Panc1 (cell line): ENCODE data around the gene SLX1A. TPM values are rescaled to one million over a fixed set of nuclear protein-coding genes. Genes with fewer than 3 reads are reported as not detected.

ENCODE experiments used
- ATAC-seq: fragments of 200-7000 bp; cut with Tn5 transposase; 2 replicates; pipeline ENCODE4 v1.9.1; 2020; ENCODE audit warnings: mild to moderate bottlenecking, moderate library complexity
- BruUV-seq: library from RNA; stranded (reverse); fragments of 400-500 nt; replicated peaks from 2 replicates; lab custom pipeline; 2021; lab: Mats Ljungman, UMichigan
- CTCF ChIA-PET: fragments of 300-600 bp; sonication (Branson Sonifier 250); formaldehyde crosslinking; loops from one replicate; lab custom pipeline; 2022; ENCODE audit warnings: antibody characterized with exemption; lab: Charles Lee
- POLR2A ChIA-PET: fragments of 300-600 bp; sonication (Branson Sonifier 250); formaldehyde crosslinking; loops from one replicate; lab custom pipeline; 2022; ENCODE audit warnings: antibody characterized with exemption; lab: Charles Lee
- DNase-seq: peaks from one replicate; pipeline ENCODE4 v3.0.0-alpha.2; 2010; ENCODE audit warnings: low read depth, low spot score
- H3K27ac ChIP-seq: 2 replicates; pipeline ENCODE4 v1.5.1; 2011; ENCODE audit warnings: mild to moderate bottlenecking, low read length, inconsistent platforms
- H3K27me3 ChIP-seq: fragments of 200-500 bp; sonication (Bioruptor generic); 2 replicates; pipeline ENCODE4 v1.6.0; 2014; ENCODE audit warnings: low read length, inconsistent platforms; ENCODE audit not compliant: control insufficient read depth, insufficient read depth
- H3K36me3 ChIP-seq: fragments of 200-500 bp; sonication (Bioruptor generic); 2 replicates; pipeline ENCODE4 v1.5.1; 2014; ENCODE audit warnings: inconsistent platforms, mild to moderate bottlenecking, low read length, moderate library complexity; ENCODE audit not compliant: control insufficient read depth, insufficient read depth
- H3K4me1 ChIP-seq: 2 replicates; pipeline ENCODE4 v1.5.1; 2011; ENCODE audit warnings: inconsistent platforms, mild to moderate bottlenecking, low read length, moderate library complexity; ENCODE audit not compliant: control insufficient read depth, insufficient read depth
- H3K4me3 ChIP-seq, 2 experiments: 2 replicates each; pipeline ENCODE4 v1.5.1; 2011 to 2012; ENCODE audit warnings: low read depth in 2 of 2, low read length in 2 of 2, mild to moderate bottlenecking in 2 of 2, inconsistent platforms in 1 of 2, moderate library complexity in 1 of 2
- H3K9me3 ChIP-seq: fragments of 200-500 bp; sonication (Bioruptor generic); 2 replicates; pipeline ENCODE4 v1.5.1; 2014; ENCODE audit warnings: low read depth, mild to moderate bottlenecking, inconsistent platforms, low read length, moderate library complexity; ENCODE audit not compliant: control insufficient read depth, insufficient read depth
- CTCF ChIP-seq: fragments of 450-650 bp; IDR thresholded peaks from 2 replicates; pipeline ENCODE4 v1.5.1; 2017; ENCODE audit warnings: mild to moderate bottlenecking
- POLR2AphosphoS5 ChIP-seq: IDR thresholded peaks from 2 replicates; pipeline ENCODE4 v1.6.1; 2012; ENCODE audit warnings: mild to moderate bottlenecking, low read depth, low read length, moderate library complexity
- REST ChIP-seq, 2 experiments: IDR thresholded peaks; 2 replicates each; pipeline ENCODE4 v1.6.1; 2011 to 2012; ENCODE audit warnings: low read depth in 2 of 2, control low read depth in 1 of 2, low read length in 1 of 2, mild to moderate bottlenecking in 1 of 2, moderate library complexity in 1 of 2; ENCODE audit not compliant: insufficient read depth in 1 of 2
- SIN3A ChIP-seq: IDR thresholded peaks from 2 replicates; pipeline ENCODE4 v1.6.1; 2012; ENCODE audit warnings: low read depth, mild to moderate bottlenecking, low read length, moderate library complexity, borderline replicate concordance; ENCODE audit not compliant: insufficient read depth
- TCF7L2 ChIP-seq: IDR thresholded peaks from 2 replicates; pipeline ENCODE4 v1.6.1; 2011; ENCODE audit warnings: mild to moderate bottlenecking, low read depth, low read length, inconsistent platforms
- in situ Hi-C: cut with HindIII; loops from 2 replicates; pipeline ENCODE4 v1.10.0; 2016; ENCODE audit warnings: low sequenced_read_pairs, low pct_unique_long_range_greater_than_20kb
- intact Hi-C: fragments of 100-400 bp; cut with micrococcal nuclease; formaldehyde crosslinking; loops from one replicate; pipeline ENCODE4 v1.10.0; 2022; ENCODE audit not compliant: unreplicated experiment
- total RNA-seq: library from RNA; stranded (reverse); gene quantifications from one replicate; pipeline ENCODE4 v1.2.1, GENCODE V29; 2021; ENCODE audit not compliant: unreplicated experiment

The SLX1A gene
- total RNA-seq, 1 experiment from 2014 or later, result 18.5 TPM

GRCh38 chr16:30179931-30180330 is 13.7 kb upstream of the SLX1A start:
- Histone ChIP-seq H3K27ac (no peak overlapping the region), H3K27me3 (no peaks in the 10 kb centered on the region), H3K4me1 (no peaks in the 10 kb centered on the region), H3K9me3 (no peaks in the 10 kb centered on the region), H3K4me3 (no peak overlapping the region), H3K36me3 (no peaks in the 10 kb centered on the region)
- intact Hi-C loops (no loop called here), in situ Hi-C loops (no loop called here)
- BruUV-seq, result no TSS peak
- ChIA-PET POLR2A (interaction anchor here (0.6 kb wide), 1 partner anchor 120 kb away, joined by 3 read pairs; no protein-coding TSS in a partner anchor), CTCF (no interaction called here)
- no peak for TF ChIP-seq SIN3A
- TF ChIP-seq REST (IDR thresholded peaks at IDR 0.05; ENCODE audit: insufficient read depth in 1 of 2, low read depth in 2 of 2, low read length in 1 of 2), result no peak
- no peak for TF ChIP-seq CTCF
- TF ChIP-seq POLR2AphosphoS5, result no peak
- ATAC-seq (no peak), DNase-seq (no peak)

- H3K27me3 ChIP-seq, result no peaks in the 10 kb centered on the region
- ATAC-seq, result no peak
- H3K9me3 ChIP-seq, result no peaks in the 10 kb centered on the region
- no peak overlapping the region for H3K27ac ChIP-seq
- ChIA-PET POLR2A (interaction anchor here (0.6 kb wide), 1 partner anchor 121 kb away, joined by 3 read pairs; no protein-coding TSS in a partner anchor), CTCF (interaction anchor here (0.7 kb wide), 1 partner anchor 249 kb away, joined by 5 read pairs; the partner anchor contains the start of gene DCTPP1)
- in situ Hi-C loops (no loop called here), intact Hi-C loops (no loop called here)
- no peak for DNase-seq
- peaks cover 3% of the 10 kb centered on the region for H3K4me1 ChIP-seq
- BruUV-seq, result no TSS peak
- TF ChIP-seq REST (IDR thresholded peaks at IDR 0.05; ENCODE audit: insufficient read depth in 1 of 2, low read depth in 2 of 2, low read length in 1 of 2), result no peak
- TF ChIP-seq SIN3A, result no peak
- TF ChIP-seq POLR2AphosphoS5, result no peak
- no peak for TF ChIP-seq TCF7L2
- TF ChIP-seq CTCF, result no peak
- no peak overlapping the region for H3K4me3 ChIP-seq
- H3K36me3 ChIP-seq, result no peaks in the 10 kb centered on the region
Observed at GRCh38 chr16:30180741-30181140, 12.9 kb upstream of the SLX1A start.
